ENCODE data around the gene LCMT1. TPM values are rescaled to one million over a fixed set of nuclear protein-coding genes. Genes with fewer than 3 reads are reported as not detected.
"Not testable (repeated sequence)": the region's sequence is repeated elsewhere in the genome, so short reads cannot be mapped to it uniquely, and the experiment has no call there.

Gene LCMT1
- total RNA-seq, 1 experiment from 2014 or later = 46.8 TPM

DNA sequence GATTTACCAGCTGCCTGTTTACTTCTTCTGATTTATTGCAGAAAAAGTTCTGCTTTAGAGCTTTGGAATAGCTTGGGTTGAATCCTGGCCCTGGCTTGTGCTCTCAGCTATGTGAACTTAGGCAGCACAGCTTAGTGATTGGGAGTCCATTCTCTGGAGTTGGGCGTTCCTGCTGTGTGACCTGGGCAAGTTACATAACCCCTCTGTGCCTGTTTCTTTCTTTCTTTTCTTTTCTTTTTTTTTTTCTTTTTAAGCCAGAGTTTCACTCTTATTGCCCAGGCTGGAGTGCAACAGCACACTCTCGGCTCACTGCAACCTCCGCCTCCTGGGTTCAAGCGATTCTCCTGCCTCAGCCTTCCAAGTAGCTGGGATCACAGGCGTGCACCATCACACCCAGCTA lies 53.7 kb downstream of the LCMT1 start:
- H3K27me3 Mint-ChIP-seq (ENCODE audit: unreplicated experiment) = no peaks in the 10 kb centered on the region
- no peak for DNase-seq
- H3K36me3 Mint-ChIP-seq (ENCODE audit: insufficient read depth, unreplicated experiment) = peaks cover 21% of the 10 kb centered on the region
- H3K9me3 Mint-ChIP-seq (ENCODE audit: low read depth, unreplicated experiment) = no peaks in the 10 kb centered on the region
- no peaks in the 10 kb centered on the region for H3K4me1 Mint-ChIP-seq (ENCODE audit: low read depth, unreplicated experiment)
- intact Hi-C loops (cut with micrococcal nuclease; ENCODE audit: unreplicated experiment) = no loop called here
- CTCF ChIA-PET = no interaction called here
- H3K4me3 Mint-ChIP-seq (ENCODE audit: low read depth, unreplicated experiment) = no peak overlapping the region
- no peak overlapping the region for H3K27ac Mint-ChIP-seq (ENCODE audit: unreplicated experiment)
- BruUV-seq (replicated peaks) = no TSS peak
- TF ChIP-seq, protein P1, sequence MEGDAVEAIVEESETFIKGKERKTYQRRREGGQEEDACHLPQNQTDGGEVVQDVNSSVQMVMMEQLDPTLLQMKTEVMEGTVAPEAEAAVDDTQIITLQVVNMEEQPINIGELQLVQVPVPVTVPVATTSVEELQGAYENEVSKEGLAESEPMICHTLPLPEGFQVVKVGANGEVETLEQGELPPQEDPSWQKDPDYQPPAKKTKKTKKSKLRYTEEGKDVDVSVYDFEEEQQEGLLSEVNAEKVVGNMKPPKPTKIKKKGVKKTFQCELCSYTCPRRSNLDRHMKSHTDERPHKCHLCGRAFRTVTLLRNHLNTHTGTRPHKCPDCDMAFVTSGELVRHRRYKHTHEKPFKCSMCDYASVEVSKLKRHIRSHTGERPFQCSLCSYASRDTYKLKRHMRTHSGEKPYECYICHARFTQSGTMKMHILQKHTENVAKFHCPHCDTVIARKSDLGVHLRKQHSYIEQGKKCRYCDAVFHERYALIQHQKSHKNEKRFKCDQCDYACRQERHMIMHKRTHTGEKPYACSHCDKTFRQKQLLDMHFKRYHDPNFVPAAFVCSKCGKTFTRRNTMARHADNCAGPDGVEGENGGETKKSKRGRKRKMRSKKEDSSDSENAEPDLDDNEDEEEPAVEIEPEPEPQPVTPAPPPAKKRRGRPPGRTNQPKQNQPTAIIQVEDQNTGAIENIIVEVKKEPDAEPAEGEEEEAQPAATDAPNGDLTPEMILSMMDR (IDR thresholded peaks at IDR 0.05; ENCODE audit: unreplicated experiment) = no peak

DNA sequence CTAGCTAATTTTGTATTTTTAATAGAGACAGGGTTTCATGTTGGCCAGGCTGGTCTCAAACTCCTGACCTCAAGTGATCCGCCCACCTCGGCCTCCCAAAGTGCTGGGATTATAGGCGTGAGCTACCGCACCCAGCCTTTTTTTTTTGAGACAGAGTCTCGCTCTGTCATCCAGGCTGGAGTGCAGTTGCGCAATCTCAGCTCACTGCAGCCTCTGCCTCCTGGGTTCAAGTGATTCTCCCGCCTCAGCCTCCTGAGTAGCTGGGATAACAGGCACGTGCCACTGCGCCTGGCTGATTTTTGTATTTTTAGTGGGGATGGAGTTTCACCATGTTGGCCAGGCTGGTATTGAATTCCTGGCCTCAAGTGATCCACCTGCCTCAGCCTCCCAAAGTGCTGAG lies 56.4 kb downstream of the LCMT1 start:
- H3K27ac Mint-ChIP-seq (ENCODE audit: unreplicated experiment); H3K4me1 Mint-ChIP-seq (ENCODE audit: low read depth, unreplicated experiment); CTCF ChIA-PET; intact Hi-C loops (cut with micrococcal nuclease; ENCODE audit: unreplicated experiment); H3K27me3 Mint-ChIP-seq (ENCODE audit: unreplicated experiment); DNase-seq; H3K9me3 Mint-ChIP-seq (ENCODE audit: low read depth, unreplicated experiment); BruUV-seq (replicated peaks); H3K4me3 Mint-ChIP-seq (ENCODE audit: low read depth, unreplicated experiment): not testable (repeated sequence)
- peaks cover 34% of the 10 kb centered on the region for H3K36me3 Mint-ChIP-seq (ENCODE audit: insufficient read depth, unreplicated experiment)

DNA sequence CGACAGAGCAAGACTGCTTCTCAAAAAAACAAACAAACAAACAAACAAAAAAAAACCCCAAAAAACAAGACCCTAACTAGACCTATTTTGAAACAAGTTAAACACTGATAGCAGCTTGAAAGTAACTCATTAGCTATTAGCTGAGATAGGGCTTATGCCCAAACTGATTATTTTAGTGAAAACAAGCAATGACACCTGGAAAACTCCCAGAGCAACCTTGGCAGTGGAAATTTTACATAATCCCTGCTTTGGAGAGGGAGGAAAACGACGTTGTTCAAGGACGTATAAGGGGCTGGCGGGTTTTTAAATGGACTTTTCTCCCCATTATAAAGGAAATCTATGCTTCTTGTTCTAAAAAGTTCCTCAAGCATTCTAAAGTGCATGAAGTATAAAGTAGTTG lies 59.8 kb downstream of the LCMT1 start:
- Mint-ChIP-seq H3K27ac (ENCODE audit: unreplicated experiment) (no peak overlapping the region), H3K4me3 (ENCODE audit: low read depth, unreplicated experiment) (no peak overlapping the region), H3K27me3 (ENCODE audit: unreplicated experiment) (no peaks in the 10 kb centered on the region), H3K9me3 (ENCODE audit: low read depth, unreplicated experiment) (no peaks in the 10 kb centered on the region), H3K4me1 (ENCODE audit: low read depth, unreplicated experiment) (no peaks in the 10 kb centered on the region), H3K36me3 (ENCODE audit: insufficient read depth, unreplicated experiment) (peaks cover 28% of the 10 kb centered on the region)
- CTCF ChIA-PET = interaction anchor here (0.6 kb wide), 2 partner anchors 12 to 28 kb away, joined by 3 to 4 read pairs; no protein-coding TSS in a partner anchor
- intact Hi-C loops (cut with micrococcal nuclease; ENCODE audit: unreplicated experiment) = no loop called here
- no peak for DNase-seq
- TSS peak; percentile 20 for BruUV-seq (replicated peaks)
- TF ChIP-seq, protein P1 (IDR thresholded peaks at IDR 0.05; ENCODE audit: unreplicated experiment) = no peak

DNA sequence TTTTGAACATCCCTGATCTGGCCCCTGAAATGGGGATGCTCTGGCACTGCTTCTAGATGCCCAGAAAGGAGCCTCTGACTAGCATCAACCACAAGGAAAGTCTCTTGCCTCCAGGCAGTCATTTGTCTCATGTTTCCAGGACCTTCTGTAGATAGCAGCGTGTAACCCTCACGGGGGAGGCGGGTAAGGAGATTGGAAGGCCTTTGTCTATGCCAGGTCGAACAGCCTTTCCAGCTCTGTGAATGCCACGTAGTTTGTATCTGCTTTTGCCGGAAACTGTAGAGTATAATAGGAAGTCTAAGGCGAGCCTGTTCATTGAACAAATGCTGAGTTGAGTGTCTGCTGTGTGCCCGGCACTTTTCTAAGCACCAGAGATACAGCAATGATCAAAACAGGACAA lies 61.3 kb downstream of the LCMT1 start:
- peaks cover 17% of the 10 kb centered on the region for H3K36me3 Mint-ChIP-seq (ENCODE audit: insufficient read depth, unreplicated experiment)
- H3K9me3 Mint-ChIP-seq (ENCODE audit: low read depth, unreplicated experiment) = no peaks in the 10 kb centered on the region
- DNase-seq = no peak
- CTCF ChIA-PET = no interaction called here
- BruUV-seq (replicated peaks) = no TSS peak
- no peaks in the 10 kb centered on the region for H3K27me3 Mint-ChIP-seq (ENCODE audit: unreplicated experiment)
- H3K27ac Mint-ChIP-seq (ENCODE audit: unreplicated experiment) = no peak overlapping the region
- TF ChIP-seq, protein P1 (IDR thresholded peaks at IDR 0.05; ENCODE audit: unreplicated experiment) = no peak
- intact Hi-C loops (cut with micrococcal nuclease; ENCODE audit: unreplicated experiment) = no loop called here
- no peaks in the 10 kb centered on the region for H3K4me1 Mint-ChIP-seq (ENCODE audit: low read depth, unreplicated experiment)
- H3K4me3 Mint-ChIP-seq (ENCODE audit: low read depth, unreplicated experiment) = no peak overlapping the region

DNA sequence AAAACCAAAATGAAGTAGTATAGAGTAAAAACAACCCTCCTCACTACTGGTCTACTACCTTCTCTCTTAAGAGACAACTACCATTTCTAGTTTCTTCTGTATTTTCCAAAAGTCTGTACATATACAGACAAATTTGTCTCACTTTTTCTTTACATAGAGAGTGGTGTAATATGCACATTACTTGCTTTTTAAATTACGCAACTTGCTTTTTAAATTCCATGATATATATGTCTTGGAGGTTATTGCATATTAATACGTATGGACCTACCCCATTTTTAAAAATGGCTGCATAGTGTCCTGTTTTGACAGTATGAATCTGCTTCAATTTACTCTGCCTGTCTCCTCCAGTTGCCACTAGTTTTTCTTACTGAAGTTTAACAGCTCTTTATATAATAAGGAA lies 62.7 kb downstream of the LCMT1 start:
- intact Hi-C loops (cut with micrococcal nuclease; ENCODE audit: unreplicated experiment) = no loop called here
- H3K36me3 Mint-ChIP-seq (ENCODE audit: insufficient read depth, unreplicated experiment) = peaks cover 24% of the 10 kb centered on the region
- H3K9me3 Mint-ChIP-seq (ENCODE audit: low read depth, unreplicated experiment) = no peaks in the 10 kb centered on the region
- no TSS peak for BruUV-seq (replicated peaks)
- no peaks in the 10 kb centered on the region for H3K27me3 Mint-ChIP-seq (ENCODE audit: unreplicated experiment)
- no peaks in the 10 kb centered on the region for H3K4me1 Mint-ChIP-seq (ENCODE audit: low read depth, unreplicated experiment)
- H3K27ac Mint-ChIP-seq (ENCODE audit: unreplicated experiment) = no peak overlapping the region
- no peak for DNase-seq
- CTCF ChIA-PET = interaction anchor here (0.6 kb wide), 1 partner anchor 129 kb away, joined by 6 read pairs; no protein-coding TSS in a partner anchor
- TF ChIP-seq, protein P1 (IDR thresholded peaks at IDR 0.05; ENCODE audit: unreplicated experiment) = no peak
- H3K4me3 Mint-ChIP-seq (ENCODE audit: low read depth, unreplicated experiment) = no peak overlapping the region

Data from Calu3 (cell line).